Anterior cingulate cortex (tissue), 58 donors: Measurements from ENCODE around the gene DDX25.
"Not testable (repeated sequence)": the region's sequence is repeated elsewhere in the genome, so short reads cannot be mapped to it uniquely, and the experiment has no call there.

Experiments used
- DNase-seq, 58 donors: peaks; one replicate each; lab custom pipeline; 2025; lab: John Stamatoyannopoulos, UW

The DDX25 gene

DNA sequence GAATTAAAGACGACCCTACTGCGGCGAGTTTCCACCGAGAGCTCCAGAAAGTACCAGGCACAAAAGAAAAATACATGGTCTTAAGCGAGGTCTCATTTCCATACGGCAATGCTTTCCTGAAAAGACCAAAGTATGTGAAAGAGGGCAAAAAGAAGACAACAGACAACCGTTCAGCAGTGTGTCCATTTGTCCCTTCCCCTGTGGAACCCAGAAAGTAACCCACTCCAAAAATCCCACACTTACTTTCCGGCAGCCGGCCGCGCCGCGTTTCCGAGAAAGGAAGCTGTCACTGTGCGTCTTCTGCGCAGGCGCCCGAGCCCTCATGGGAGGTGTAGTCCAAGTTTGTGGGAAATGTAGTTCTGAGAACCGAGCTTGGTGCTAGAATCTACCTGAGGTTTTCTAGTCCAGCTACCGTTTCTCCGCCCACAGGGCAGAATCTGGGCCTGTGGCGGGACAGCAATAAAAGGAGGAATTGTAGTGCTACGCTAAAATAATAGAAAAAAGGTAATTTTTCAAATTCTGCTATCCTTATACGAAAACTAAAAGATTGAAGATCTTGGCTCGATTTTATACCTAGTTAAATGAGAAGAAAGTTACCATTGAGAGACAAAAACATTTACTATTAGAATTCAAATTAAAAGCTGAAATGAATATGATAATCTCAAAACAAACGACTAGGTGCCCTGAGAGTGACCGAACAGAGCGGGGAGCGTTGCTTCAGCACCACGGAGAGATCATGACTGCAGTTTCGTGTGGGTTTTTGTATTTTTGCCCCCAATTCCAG lies 1.2 kb upstream of the DDX25 start, which contains the start of gene PUS3:
Gene PUS3 (minus strand): TSS at position 280 of the 784 bp plus-strand sequence. CDS start 6,922 bp downstream, outside the sequence.
- peak in 57 of 58 donors; percentile 36 to 93 (median 82) for DNase-seq

DNA sequence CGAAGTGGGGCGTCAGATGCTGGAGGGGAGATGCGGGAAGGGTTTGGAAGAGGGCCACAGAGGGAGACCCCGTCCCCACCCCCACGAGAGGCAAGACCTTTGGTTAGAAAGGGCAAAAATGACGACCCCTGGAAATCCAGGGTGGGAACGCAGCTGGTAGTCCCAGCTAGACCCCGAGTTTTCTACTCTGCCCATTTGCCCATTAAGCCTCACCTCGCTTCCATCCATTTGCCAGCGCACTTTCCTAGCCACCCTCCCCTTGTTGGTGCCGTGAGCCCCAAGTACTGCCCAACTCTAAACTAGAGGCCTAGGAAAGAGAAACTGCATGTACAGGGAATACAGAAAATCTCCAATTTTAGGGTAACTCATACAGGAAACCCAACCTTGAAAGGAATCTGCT lies 370 bp downstream of the DDX25 start:
- DNase-seq = no peak

DNA sequence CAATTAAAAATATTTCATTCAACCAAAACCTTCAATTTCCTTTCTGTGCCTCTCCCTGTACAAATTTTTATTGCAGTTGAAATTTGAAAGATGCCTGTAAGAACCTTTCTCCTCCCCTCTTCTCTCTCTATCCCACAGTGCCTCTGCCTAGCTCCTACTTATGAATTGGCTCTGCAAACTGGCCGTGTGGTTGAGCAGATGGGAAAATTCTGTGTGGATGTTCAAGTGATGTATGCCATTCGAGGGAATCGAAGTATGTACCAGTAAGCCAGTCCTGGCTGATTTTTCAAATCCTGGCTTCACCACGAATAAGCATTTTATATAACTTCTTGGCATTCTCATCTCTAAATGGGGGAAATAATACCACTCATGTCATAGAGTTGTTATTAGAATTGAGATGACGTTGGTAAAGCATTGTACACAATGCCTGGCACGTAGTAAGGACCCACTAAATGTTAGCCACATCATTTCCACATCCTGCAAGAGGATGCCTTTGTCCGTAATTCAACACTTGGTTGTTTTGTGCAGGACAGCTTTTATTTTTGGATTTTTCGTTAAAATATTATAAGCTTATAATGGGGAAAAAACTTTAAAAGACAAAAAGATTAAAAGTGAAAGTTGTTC lies 6.0 kb downstream of the DDX25 start:
- peak in 4 of 58 donors; percentile 11 to 34 (median 14) for DNase-seq

DNA sequence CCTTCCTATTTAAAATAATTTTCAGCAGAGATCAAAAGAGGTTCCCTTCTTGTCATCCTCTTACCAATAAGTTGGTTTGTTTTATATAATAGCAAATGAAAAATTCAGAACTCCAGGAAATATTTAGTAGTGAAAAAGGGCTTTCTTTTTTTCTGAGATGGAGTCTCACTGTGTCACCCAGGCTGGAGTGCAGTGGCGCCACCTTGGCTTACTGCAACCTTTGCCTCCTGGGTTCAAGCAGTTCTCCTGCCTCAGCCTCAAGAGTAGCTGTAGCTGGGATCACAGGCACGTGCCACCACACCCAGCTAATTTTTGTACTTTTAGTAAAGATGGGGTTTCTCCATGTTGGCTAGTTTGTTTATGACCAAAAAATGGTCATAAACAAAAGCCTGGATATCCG lies 10.3 kb downstream of the DDX25 start:
- DNase-seq = not testable (repeated sequence)

DNA sequence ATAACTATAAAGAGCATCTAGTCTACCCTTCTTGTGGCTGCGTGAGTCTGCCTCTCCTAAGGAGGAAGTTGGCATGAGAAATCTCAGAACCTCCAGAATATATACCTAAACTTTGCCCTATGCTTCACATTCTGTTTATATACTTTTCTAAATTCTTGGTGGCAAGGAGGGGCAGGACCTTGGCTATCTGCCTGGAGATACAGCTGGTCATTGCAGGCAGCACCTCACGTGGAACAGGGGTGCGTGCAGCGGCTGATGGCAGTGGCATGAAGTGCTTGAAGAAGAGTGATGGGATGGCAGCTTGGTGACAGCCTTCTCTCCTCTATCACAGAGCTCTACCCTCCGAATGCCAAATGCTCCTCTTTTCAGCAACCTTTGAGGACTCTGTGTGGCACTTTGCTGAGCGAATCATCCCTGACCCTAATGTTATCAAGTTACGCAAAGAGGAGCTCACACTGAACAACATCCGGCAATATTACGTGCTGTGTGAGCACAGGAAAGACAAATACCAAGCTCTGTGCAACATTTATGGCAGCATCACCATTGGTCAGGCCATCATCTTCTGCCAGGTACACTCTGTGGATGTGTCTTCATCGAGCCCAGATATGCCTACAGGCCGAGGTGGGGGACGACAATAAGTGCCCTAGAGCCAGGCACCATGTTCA lies 12.5 kb downstream of the DDX25 start:
- DNase-seq = no peak

DNA sequence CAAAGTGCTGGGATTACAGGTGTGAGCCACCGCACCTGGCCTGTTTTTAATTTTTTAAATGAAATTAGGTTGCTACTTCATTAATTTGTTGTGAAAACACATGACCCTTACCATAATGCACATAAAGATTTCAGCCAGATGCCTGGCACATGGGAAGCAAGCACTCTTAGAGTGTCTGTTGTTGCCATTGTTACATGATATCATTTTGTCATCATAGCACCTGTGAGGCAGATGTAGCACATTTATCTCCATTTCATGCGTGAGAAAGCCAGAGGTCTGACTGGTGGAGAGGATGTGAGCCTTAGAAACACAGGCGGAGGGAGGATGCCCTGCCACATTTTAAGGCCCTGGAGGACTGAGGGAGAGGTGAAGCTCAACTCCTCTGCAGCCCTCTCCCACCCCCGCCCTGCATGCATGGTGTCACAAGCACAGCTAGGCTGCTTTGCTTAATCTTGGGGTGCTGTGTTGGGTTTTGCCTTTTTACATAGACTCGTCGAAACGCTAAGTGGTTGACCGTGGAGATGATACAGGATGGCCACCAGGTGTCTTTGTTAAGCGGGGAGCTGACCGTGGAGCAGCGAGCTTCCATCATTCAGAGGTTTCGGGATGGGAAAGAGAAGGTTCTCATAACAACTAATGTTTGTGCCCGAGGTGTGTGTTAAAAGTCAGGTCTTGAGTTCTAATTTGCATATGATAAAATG lies 14.0 kb downstream of the DDX25 start:
- DNase-seq = no peak

DNA sequence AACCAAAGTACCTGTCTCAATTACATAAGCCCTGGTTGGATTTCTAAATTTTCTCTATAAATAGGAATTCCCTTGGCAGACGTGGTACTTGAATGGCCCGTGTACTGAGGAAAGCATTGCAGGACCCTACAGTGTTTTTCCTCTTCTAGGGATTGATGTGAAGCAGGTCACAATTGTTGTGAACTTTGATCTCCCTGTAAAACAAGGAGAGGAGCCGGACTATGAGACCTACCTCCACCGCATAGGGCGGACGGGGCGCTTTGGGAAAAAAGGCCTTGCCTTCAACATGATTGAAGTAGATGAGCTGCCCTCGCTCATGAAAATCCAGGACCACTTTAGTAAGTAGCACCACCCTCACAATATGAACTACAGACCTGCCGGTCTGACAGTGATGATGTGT lies 16.7 kb downstream of the DDX25 start:
- no peak for DNase-seq

DNA sequence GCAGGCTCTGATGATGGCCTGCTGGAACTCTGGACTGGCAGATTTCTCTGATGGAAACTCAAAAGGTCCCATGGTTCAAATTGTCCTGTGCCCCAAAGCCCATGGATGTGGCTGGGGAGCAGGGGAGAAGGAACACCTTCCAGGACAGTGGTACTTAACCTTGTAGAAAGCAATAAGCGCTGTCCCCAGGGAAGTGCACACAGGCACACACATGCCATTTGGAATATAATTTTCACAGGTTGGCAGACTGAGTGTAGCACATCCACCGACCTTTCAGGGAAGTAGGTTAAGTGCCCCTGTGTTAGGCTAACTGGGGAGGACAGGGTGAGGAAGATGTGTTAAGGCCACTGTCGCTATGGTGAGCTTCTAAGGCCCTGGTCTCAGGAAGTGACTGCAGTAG lies 17.8 kb downstream of the DDX25 start:
- no peak for DNase-seq

DNA sequence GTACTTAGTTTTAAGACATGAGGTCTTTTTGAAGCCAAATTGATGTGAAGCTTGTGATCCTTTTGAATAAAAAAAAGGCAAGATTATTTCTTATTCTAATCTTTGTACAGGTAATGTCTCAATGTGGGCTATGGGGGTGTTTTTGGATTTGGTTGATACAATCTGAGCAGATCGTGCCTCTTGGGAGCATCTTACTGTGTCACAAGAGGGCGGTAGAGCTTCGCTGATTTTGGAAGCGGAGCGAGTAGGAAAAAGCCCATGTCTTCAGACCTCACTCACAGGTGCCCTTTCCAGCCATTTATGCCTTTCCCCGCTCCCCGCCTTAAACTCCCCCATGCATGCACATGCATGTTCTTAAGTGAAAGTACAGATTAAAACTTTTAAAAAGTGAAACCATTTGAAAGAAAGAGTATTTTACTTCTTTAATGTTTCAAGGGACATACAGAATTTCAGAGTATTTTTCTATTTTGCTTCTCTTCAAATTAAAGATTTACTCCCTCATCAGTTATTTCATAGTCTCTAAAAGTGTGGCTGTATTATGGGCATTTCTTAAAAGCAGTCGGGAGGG lies 18.8 kb downstream of the DDX25 start:
- peak in 39 of 58 donors; percentile 7 to 80 (median 29) for DNase-seq

DNA sequence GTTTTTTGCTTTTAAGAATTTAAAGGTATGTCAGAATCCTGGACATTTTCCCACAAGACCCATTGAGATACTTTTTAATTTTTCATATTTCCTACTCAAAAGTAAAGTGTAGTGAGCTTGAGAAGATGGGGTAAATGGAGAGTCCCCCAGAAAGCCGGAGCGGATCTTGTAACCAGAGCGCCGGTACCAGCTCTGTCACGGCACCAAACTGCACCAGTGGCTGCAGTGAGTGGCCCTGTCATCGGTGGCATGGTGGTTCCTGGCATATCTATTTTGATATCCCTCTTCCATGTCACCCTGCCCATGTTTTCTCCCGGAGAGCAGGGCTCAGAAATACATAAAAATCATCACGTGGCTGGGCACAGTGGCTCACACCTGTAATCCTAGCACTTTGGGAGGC lies 19.3 kb downstream of the DDX25 start:
- DNase-seq = no peak

DNA sequence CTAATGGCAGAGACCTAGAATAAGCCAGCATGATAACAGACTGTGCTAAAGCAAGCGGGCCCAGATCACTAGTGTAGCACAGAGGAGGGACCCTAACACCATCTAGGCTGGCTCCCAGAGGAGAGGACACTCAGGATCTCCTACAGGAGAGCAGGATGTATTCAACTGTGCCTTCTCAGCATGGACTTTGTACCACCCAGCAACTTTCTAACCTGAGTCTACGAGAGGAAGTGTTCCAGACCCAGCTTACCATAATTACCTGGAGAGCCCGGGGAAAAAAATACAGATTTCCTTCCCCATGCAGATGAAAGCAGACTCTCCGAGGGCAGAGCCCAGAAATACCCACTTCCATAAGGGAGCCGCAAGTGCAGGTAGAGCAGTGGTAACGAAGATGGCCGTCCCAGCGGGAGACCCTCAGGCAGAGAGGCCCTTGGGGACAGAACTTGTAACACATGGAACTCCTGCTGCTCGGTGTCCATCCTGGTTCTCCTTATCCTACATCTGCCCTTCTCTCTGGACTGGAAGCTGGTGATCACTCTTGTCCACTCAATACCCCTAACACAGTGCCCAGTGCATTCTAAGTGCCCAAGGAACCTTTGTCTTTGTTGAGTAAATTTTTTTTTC lies 20.2 kb downstream of the DDX25 start:
- no peak for DNase-seq

DNA sequence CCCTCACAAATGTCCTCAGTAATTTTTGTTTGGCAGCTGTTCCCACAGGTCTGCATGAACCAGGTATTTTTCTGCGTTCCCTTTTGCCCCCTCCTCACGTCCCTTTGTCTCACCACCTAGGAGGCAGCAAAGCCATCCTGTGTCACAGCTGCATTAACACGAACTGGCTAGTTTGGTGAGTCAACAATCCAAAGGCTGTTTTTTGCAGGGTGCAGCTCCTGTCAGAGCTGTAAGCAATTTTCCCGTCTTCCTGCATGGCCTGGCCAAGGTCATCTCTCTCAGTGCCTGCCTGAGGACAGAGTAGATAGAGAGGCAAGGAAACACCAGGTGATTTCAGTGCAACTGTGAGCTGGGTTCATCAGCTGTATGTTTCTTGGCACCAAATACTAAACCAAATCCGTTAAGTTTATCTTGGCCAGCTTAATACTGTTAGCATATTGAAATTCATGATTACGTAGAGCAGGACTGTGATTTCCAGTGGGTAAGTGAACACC lies 21.0 kb downstream of the DDX25 start:
- DNase-seq = no peak

DNA sequence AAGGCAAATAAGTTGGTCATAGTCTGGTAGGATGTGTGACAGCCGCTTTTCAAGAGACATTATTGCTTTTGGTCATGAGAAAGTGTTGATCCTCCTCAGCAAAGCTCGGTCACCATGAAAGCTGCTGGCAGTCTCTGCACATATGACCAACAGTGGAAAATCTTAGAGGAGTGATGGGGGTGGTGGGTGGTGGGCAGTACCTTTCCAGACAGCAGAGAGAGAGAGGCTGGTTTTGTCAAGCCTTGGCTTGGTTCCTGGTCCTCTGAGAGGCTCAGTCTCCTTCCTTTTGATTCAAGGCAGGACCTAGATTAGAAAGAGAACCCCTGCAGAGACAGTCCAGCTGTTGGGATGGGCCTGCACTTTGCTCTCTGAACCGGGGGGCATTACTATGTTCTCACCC lies 21.5 kb downstream of the DDX25 start:
- DNase-seq = peak in 2 of 58 donors; percentile 12 to 22

DNA sequence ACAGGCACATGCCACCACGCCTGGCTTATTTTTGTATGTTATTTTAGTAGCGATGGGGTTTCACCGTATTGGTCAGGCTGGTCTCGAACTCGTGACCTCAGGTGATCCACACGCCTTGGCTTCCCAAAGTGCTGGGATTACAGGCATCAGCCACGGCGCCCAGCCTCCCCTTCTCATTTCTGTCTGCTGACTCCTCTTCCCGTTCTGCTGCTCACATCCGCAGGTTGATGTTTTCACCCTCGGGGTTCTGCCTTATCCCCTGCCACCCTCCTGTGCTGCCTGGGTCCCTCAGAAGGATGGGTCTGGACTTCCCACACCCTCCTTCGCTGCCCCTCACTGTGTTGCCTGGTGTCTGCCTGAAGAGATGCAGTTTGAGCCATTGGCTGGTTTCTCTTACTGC lies 22.4 kb downstream of the DDX25 start:
- DNase-seq = no peak

DNA sequence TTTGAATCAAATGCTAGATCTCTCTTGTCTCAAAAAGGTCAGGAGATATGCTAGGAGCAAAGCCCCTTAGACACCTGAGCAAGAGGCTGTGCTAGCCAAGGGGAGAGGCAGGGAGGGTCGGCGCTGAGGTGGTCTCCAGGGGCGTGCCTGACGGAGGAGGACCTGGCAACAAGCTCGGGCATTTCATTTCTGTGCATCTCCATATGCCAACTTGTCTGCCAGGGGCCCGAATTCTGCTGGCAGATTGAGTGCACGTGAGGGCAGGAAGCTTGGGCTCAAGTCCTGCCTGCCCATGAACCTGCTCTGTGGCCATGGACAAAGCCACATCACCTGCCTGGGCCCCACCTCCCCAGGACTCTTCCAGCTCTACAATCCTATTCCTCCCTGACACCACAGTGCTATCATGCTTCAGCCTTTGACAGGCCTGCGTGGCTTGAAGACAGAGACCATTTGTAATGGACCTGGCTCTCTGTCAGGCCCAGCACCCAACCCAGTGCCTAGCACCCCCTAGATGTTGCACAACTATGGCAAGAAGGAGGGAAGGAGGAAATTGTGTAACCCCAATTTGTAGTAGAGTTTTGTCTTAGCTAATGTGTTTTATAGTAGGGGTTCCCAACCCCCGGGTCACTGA lies 25.3 kb downstream of the DDX25 start:
- peak in 9 of 58 donors; percentile 8 to 31 (median 17) for DNase-seq

DNA sequence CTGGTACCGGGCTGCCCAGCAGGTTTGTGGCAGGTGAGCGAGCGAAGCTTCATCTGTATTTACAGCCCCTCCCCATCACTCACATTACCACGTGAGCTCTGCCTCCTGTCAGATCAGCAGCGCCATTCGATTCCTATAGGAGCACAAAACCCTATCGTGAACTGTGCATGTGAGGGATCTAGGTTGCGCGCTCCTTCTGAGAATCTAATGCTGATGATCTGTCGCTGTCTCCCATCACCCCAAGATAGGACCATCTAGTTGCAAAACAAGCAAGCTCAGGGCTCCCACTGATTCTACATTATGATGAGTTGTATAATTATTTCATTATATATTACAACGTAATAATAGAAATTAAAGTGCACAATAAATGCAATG lies 25.8 kb downstream of the DDX25 start:
- DNase-seq = no peak

DNA sequence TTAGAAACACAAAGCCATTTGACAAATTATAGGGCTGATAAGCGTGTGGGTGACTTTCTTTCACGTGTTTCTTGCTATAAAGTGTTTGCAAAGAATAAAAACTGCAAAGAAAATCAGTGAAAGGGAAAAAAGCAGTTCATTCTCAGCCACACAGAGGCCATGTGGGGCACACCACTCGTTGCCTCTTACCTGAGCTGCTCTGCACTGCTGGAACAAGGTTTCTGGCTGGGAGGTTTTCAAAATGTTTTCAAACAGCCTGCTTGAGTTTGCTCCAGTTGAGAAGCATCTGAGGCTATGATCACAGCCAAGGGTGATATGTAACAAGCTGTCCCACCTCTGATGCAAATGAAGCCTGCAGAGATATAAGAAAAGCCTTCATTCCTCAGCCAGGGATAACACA lies 26.8 kb downstream of the DDX25 start:
- no peak for DNase-seq

DNA sequence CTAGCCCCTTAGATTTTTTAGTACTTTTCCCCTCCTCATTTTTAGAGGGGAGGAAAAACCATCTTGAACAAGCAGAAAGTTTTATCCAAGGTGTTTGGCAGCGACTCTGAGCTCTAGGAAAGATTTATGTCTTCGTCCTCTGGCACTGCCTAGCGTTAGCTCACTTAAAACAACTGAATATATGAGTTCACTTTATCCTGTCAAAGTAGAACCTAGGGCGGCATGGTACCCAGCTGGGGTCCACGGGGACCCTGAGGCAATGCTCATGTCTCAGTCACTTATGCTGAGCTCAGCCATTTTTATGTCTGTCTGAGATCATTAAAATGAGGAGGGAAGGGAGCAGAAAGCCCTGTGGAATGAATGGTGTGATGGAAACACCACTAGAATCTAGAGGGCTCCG lies 27.4 kb downstream of the DDX25 start:
- no peak for DNase-seq

DNA sequence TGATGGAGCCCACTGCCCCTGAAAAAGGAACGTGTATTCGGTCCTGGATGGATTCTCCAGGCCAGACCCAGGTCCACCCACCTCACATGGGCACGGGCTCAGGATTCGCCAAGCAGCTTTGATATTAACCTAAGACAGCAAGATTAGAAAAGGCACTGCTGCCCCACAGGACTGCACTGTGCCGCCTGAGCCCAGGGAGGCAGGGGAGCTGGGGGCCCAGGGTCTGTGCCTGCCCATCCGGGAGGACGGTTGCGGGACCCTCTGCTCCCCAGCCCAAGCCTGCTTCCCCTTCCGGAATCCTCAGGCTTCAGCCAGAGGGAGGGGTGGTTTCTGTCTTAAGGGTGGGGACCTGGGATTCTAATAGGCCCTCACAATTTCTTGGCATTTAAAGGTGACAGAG lies 28.0 kb downstream of the DDX25 start:
- no peak for DNase-seq
